Large intestine (tissue), 3 donors: ENCODE results near the gene TBCD. TPM values are rescaled to one million over a fixed set of nuclear protein-coding genes. Genes with fewer than 3 reads are reported as not detected.

Experiments
- DNase-seq, 2 donors: peaks; one replicate each; pipeline versions ENCODE4 v3.0.0 to v3.0.0-alpha.2; 2013
- H3K27ac ChIP-seq: one replicate; pipeline ENCODE4 v1.5.1; 2013; ENCODE audit warnings: low read length
- H3K27me3 ChIP-seq: 2 replicates; pipeline ENCODE4 v1.6.1; 2013; ENCODE audit warnings: low read length; ENCODE audit not compliant: control insufficient read depth, insufficient read depth
- H3K36me3 ChIP-seq: 2 replicates; pipeline ENCODE4 v1.6.1; 2013; ENCODE audit warnings: low read length; ENCODE audit not compliant: control insufficient read depth, insufficient read depth
- H3K4me1 ChIP-seq: one replicate; pipeline ENCODE4 v1.6.1; 2013; ENCODE audit warnings: low read length; ENCODE audit not compliant: control insufficient read depth, insufficient read depth
- H3K4me3 ChIP-seq: one replicate; pipeline ENCODE4 v1.5.1; 2013; ENCODE audit warnings: low read length
- H3K9me3 ChIP-seq: one replicate; pipeline ENCODE4 v1.6.1; 2013; ENCODE audit warnings: mild to moderate bottlenecking, low read depth, low read length, moderate library complexity; ENCODE audit not compliant: control insufficient read depth
- WGBS: methylation state at CpG from one replicate; pipeline ENCODE4 v1.1.5; 2013; ENCODE audit warnings: low lambda C conversion rate; ENCODE audit not compliant: insufficient coverage; 5-methylcytosine and 5-hydroxymethylcytosine counted together
- polyA plus RNA-seq: library from polyadenylated mRNA; unstranded; fragments of 120-200 nt; gene quantifications from one replicate; pipeline ENCODE4 v1.2.1, GENCODE V29; 2013

Gene TBCD
- polyA plus RNA-seq, 1 donor: 81.9 TPM

GRCh38 chr17:82942166-82943130, 190.6 kb downstream of the TBCD start:
- Histone ChIP-seq H3K27me3 (no peaks in the 10 kb centered on the region), H3K36me3 (peaks cover 61% of the 10 kb centered on the region), H3K4me3 (no peak overlapping the region), H3K9me3 (peaks cover 20% of the 10 kb centered on the region), H3K4me1 (no peaks in the 10 kb centered on the region), H3K27ac (no peak overlapping the region)
- no CpG with 5 or more reads among the region's 18 CpGs for WGBS
- no peak for DNase-seq

GRCh38 chr17:82943339-82943738, 191.5 kb downstream of the TBCD start:
- WGBS: no CpG with 5 or more reads among the region's 7 CpGs

DNA sequence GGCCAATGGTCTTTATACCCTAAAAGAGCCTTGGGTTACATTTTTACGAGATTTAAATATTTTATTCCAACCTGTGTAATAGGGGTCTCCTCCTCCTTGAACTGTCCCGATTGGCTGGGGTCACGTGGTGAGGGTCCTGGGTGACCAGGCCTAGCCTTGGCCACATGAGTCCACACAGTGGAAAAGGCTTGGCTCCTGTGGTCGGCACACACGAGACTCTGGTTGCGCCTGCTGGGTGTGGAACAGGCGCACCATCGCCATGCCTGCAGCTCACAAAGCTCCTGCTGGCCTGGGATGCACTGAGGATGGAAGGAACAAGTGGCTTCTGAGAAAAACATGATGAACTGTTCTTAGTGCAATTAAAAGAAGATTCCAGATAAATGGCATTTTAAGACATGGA, 191.9 kb downstream of the TBCD start:
- no peak overlapping the region for H3K4me3 ChIP-seq
- no peaks in the 10 kb centered on the region for H3K27me3 ChIP-seq
- no peaks in the 10 kb centered on the region for H3K4me1 ChIP-seq
- no peak overlapping the region for H3K27ac ChIP-seq
- DNase-seq: no peak
- peaks cover 48% of the 10 kb centered on the region for H3K36me3 ChIP-seq
- no CpG with 5 or more reads among the region's 8 CpGs for WGBS
- peaks cover 27% of the 10 kb centered on the region for H3K9me3 ChIP-seq

More at GRCh38 chr17:82943339-82943738, 191.5 kb downstream of the TBCD start:
- H3K36me3 ChIP-seq: peaks cover 52% of the 10 kb centered on the region
- no peak overlapping the region for H3K27ac ChIP-seq
- H3K4me3 ChIP-seq: no peak overlapping the region
- no peaks in the 10 kb centered on the region for H3K27me3 ChIP-seq
- H3K9me3 ChIP-seq: peaks cover 25% of the 10 kb centered on the region
- no peak for DNase-seq
- H3K4me1 ChIP-seq: no peaks in the 10 kb centered on the region

GRCh38 chr17:82944990-82945389, 193.1 kb downstream of the TBCD start:
- no peak for DNase-seq
- Histone ChIP-seq H3K27ac (no peak overlapping the region), H3K36me3 (peaks cover 40% of the 10 kb centered on the region), H3K4me3 (no peak overlapping the region), H3K27me3 (no peaks in the 10 kb centered on the region), H3K9me3 (peaks cover 32% of the 10 kb centered on the region), H3K4me1 (no peaks in the 10 kb centered on the region)

- Histone ChIP-seq H3K27me3 (no peaks in the 10 kb centered on the region), H3K27ac (no peak overlapping the region), H3K4me1 (no peaks in the 10 kb centered on the region), H3K9me3 (peaks cover 35% of the 10 kb centered on the region), H3K4me3 (no peak overlapping the region), H3K36me3 (peaks cover 33% of the 10 kb centered on the region)
- no peak for DNase-seq
These were observed 194.2 kb downstream of the TBCD start for GRCh38 chr17:82946081-82946480.

DNA sequence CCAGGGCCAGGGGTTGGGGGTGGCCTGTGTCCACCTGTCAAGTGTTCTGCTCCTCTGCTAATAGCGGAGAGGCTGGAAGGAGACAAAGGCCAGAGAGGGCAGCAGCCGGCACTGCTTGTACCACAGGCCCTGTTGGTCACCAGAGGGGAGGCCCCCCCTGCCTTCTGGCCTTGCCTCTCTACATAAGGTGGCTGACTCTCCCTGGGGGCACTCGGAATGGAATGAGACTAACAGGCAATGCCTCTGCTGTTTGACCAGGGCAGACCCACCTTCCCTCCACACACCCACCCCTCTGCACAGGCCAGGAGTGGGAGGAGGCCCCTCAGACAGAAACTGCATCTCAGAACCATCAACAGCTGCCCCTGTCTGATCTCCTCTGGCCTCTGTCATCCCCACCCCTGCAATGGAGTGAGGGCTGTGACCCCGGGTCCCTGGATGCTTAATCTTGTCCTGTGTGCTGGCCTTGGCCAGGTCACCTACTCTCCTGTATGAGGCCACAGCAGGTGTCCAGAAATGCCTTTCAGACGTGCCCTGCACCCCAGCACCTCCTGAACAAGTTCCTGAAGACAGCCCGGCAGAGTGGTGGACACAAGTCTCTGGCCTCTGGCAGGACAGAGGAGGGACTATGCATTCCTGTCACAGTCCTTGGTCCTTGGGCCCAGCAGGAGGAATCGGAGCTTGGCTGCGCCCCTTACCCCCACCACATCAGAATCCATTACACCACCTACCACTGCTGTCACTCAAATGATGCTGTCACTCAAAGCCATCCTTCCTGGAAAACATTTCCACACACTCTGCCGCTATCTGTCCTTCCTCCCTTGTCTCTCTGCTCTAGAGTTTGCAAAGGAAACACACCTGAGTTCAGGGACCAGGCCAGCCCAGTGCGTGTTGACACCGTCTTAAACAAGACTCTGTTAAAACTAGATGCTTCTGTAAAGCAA, 195.5 kb downstream of the TBCD start:
- DNase-seq: no peak
- H3K9me3 ChIP-seq: peaks cover 45% of the 10 kb centered on the region
- H3K4me1 ChIP-seq: no peaks in the 10 kb centered on the region
- no peak overlapping the region for H3K4me3 ChIP-seq
- H3K27me3 ChIP-seq: no peaks in the 10 kb centered on the region
- H3K36me3 ChIP-seq: peaks cover 25% of the 10 kb centered on the region
- no CpG with 5 or more reads among the region's 11 CpGs for WGBS
- H3K27ac ChIP-seq: no peak overlapping the region

GRCh38 chr17:82948081-82948511, 196.2 kb downstream of the TBCD start:
- Histone ChIP-seq H3K36me3 (peaks cover 17% of the 10 kb centered on the region), H3K4me3 (no peak overlapping the region), H3K27me3 (no peaks in the 10 kb centered on the region), H3K4me1 (no peaks in the 10 kb centered on the region), H3K9me3 (peaks cover 45% of the 10 kb centered on the region), H3K27ac (no peak overlapping the region)
- no peak for DNase-seq
- no CpG with 5 or more reads among the region's 18 CpGs for WGBS

DNA sequence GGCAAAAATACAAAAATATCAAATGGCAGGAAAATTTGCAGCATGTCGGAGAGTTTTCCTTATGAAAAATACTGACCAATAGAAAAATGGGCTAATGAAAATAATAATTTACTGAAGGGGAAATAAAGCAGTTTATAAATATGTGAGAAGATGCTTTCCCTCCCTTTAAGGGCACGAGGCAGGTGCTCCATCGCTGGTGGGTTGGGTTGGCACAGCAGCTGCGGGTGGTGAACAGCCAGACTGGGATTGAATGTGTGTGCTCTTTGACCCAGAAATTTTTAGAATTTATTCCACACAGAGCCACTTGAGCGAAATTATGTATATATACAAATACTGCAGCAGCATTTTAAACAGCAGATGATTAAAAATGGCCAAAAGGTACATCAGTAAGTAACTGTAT, 197.1 kb downstream of the TBCD start:
- Histone ChIP-seq H3K9me3 (peaks cover 42% of the 10 kb centered on the region), H3K36me3 (peaks cover 9% of the 10 kb centered on the region), H3K4me3 (no peak overlapping the region), H3K27me3 (no peaks in the 10 kb centered on the region), H3K4me1 (no peaks in the 10 kb centered on the region), H3K27ac (no peak overlapping the region)
- no CpG with 5 or more reads among the region's 5 CpGs for WGBS
- no peak for DNase-seq

DNA sequence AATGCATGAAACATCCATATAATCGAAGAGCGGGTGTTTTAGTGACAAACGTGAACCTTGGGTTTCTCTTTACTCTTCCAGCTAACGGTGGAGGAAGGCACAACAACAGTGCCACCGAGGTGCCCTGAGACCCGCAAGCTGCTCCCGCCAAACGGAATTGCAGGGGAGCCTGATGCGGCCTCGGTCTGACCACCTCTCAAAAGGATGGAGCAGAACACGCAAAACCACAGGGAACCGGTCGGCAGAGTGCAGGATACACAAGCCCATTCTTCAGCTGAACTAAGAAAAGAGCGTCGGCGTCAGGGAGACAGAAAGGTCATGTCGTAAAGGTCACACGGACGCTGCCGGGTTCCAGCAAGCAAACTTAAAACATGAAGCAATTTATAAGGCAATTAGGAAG, 197.5 kb downstream of the TBCD start:
- no peaks in the 10 kb centered on the region for H3K4me1 ChIP-seq
- peaks cover 41% of the 10 kb centered on the region for H3K9me3 ChIP-seq
- WGBS: 100% methylated on average over 8 of the region's 20 CpGs
- H3K27me3 ChIP-seq: no peaks in the 10 kb centered on the region
- no peak overlapping the region for H3K27ac ChIP-seq
- no peak overlapping the region for H3K4me3 ChIP-seq
- no peak for DNase-seq
- H3K36me3 ChIP-seq: peaks cover 5% of the 10 kb centered on the region

GRCh38 chr17:82949984-82950383, 198.1 kb downstream of the TBCD start:
- WGBS: no CpG with 5 or more reads among the region's 10 CpGs
- no peaks in the 10 kb centered on the region for H3K36me3 ChIP-seq
- H3K27ac ChIP-seq: no peak overlapping the region
- no peak for DNase-seq
- no peaks in the 10 kb centered on the region for H3K27me3 ChIP-seq
- H3K9me3 ChIP-seq: peaks cover 34% of the 10 kb centered on the region
- H3K4me3 ChIP-seq: no peak overlapping the region
- no peaks in the 10 kb centered on the region for H3K4me1 ChIP-seq
